ENCODE data around the gene C7orf33. TPM values are rescaled to one million over a fixed set of nuclear protein-coding genes. Genes with fewer than 3 reads are reported as not detected.

The C7orf33 gene, protein sequence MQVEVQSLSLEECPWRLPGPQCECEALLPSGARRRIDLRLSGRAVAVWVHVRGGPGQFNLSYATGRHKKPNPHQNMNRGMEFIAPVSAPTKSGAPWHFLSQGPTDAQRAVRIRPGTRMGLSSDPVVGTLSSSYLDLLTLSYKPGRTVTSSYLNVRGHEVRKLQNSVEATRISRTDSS
- total RNA-seq (2014; rRNA removed; shearing (Covaris generic)) (not detected in 2 replicates), polyA plus RNA-seq (2016; fragmentation: Nextera tagmentation; extraction: Ambion mirVana) (not detected in 2 replicates)

DNA sequence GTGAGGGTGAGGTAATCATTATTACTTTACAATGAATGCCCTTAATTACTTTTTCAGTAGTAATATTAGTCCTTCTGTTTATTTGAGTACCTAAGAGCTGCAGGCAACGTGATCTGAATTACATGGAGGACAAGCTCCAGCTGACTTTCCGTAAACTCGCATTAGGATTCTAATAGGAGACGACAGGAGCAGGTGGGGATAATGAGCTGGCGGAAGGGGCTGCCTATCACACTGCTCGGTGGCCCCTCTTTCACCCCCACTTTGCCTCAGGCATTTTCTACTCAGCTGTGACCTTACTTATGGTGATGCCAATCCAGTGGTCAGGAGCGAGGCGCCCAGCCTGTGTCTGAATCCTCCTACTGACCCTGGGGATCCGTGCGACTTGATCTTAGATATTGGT is at the start of gene C7orf33:
Gene C7orf33, plus strand, starts transcription at position 296 of the 400 bp plus-strand sequence. CDS start 160 bp downstream, outside the sequence.
- in situ Hi-C loops (cut with MboI), result no loop called here
- H3K4me3 ChIP-seq, result no peak within 1 kb of the TSS

DNA sequence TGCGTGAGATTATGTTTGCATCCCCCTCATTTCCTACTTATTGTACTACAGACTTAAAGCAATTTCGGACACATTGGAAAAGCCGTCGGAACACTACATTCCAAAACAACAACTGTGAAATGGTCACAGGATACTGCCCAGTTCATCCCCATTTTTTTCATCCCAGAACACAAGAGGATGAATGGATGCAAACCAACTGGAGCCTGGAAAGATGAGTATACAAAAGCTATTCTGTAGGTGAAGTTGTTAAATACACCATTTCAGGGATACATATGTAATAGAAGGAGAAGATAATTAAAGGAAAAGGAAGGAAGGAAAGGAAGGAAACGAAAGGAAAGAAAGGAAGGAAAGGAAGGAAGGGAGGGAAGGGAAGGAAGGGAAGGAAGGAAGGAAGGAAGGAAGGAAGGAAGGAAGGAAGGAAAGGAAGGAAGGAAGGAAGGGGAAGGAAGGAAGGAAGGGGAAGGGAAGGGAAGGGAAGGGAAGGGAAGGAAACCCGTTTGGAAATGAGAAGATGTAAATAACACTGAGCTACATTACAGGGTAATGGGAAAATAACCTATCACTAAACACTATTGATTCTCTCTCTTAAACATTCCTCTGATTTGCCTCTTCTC is 48.6 kb upstream of the C7orf33 start:
- H3K4me3 ChIP-seq, result no peak overlapping the region
- H3K4me1 ChIP-seq (ENCODE audit: insufficient read depth), result no peaks in the 10 kb centered on the region
- no peaks in the 10 kb centered on the region for H3K27me3 ChIP-seq (replicated peaks; ENCODE audit: insufficient read depth)
- in situ Hi-C loops (cut with MboI), result no loop called here
- no peak for TF ChIP-seq EZH2phosphoT487 (IDR thresholded peaks at IDR 0.05; ENCODE audit: insufficient read depth, low read depth)
- TF ChIP-seq EZH2 (IDR thresholded peaks at IDR 0.05; ENCODE audit: insufficient read depth, poor library complexity, severe bottlenecking), result no peak
- no peaks in the 10 kb centered on the region for H3F3A ChIP-seq (ENCODE audit: insufficient read depth)
- H3K4me2 ChIP-seq (ENCODE audit: unreplicated experiment), result no peak overlapping the region
- no peak overlapping the region for H3K9ac ChIP-seq
- no peak for DNase-seq
- 69 to 78% methylated on average over 5 to 6 of the region's 6 CpGs for WGBS, 2 experiments (ENCODE audit: low coverage in 1 of 2, low lambda C conversion rate in 2 of 2, missing lambda C conversion rate in 2 of 2)
- no peak overlapping the region for H2AFZ ChIP-seq
- no peaks in the 10 kb centered on the region for H3K36me3 ChIP-seq (ENCODE audit: low read depth)
- H3K9me2 ChIP-seq (ENCODE audit: insufficient read depth), result no peaks in the 10 kb centered on the region
- no peaks in the 10 kb centered on the region for H3K9me3 ChIP-seq (ENCODE audit: low read depth)
- H3K79me2 ChIP-seq (ENCODE audit: insufficient read depth), result no peaks in the 10 kb centered on the region
- H3K27ac ChIP-seq, result no peak overlapping the region
- no peaks in the 10 kb centered on the region for H4K20me1 ChIP-seq (ENCODE audit: insufficient read depth)

More for the DNA sequence above, at the start of gene C7orf33:
- H3K27me3 ChIP-seq (replicated peaks; ENCODE audit: insufficient read depth), result peaks cover 11% of the 10 kb centered on the region; the same call in 1 of the 2 replicates
- H2AFZ ChIP-seq, result no peak within 1 kb of the TSS
- no peak within 1 kb of the TSS for H3K9ac ChIP-seq
- H3K79me2 ChIP-seq (ENCODE audit: insufficient read depth), result no peaks in the 10 kb centered on the region
- H3K9me2 ChIP-seq (ENCODE audit: insufficient read depth), result no peaks in the 10 kb centered on the region
- no peak for DNase-seq
- no peaks in the 10 kb centered on the region for H3K9me3 ChIP-seq (ENCODE audit: low read depth)
- no peaks in the 10 kb centered on the region for H3K4me1 ChIP-seq (ENCODE audit: insufficient read depth)
- TF ChIP-seq EZH2 (IDR thresholded peaks at IDR 0.05; ENCODE audit: insufficient read depth, poor library complexity, severe bottlenecking), result no peak
- no peak for TF ChIP-seq EZH2phosphoT487 (IDR thresholded peaks at IDR 0.05; ENCODE audit: insufficient read depth, low read depth)
- no peaks in the 10 kb centered on the region for H3K36me3 ChIP-seq (ENCODE audit: low read depth)
- no peaks in the 10 kb centered on the region for H3F3A ChIP-seq (ENCODE audit: insufficient read depth)
- no peak within 1 kb of the TSS for H3K27ac ChIP-seq
- H3K4me2 ChIP-seq (ENCODE audit: unreplicated experiment), result no peak within 1 kb of the TSS
- no peaks in the 10 kb centered on the region for H4K20me1 ChIP-seq (ENCODE audit: insufficient read depth)
- WGBS, 2 experiments (ENCODE audit: low coverage in 1 of 2, low lambda C conversion rate in 2 of 2, missing lambda C conversion rate in 2 of 2), result 61 to 66% methylated on average over 10 of the region's 10 CpGs

DNA sequence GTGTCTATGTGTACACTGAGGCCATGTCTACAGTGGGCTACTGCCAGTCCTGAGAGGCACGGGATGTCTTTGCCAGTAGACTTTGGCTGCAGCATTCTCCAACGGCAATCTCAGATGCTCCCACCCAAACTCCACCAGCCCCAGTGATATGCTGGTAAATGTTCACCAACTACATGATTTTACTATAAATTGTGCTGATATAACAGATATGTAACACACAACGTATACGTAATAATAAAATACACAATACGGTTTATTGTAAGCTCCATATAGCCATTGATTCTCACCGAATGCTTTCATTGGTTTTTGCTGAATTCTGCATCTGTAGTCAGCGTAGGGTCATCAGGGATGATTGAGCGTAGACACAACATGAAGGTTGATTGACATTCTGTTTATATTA is 47.3 kb upstream of the C7orf33 start:
- Histone ChIP-seq H3K9me2 (ENCODE audit: insufficient read depth) (no peaks in the 10 kb centered on the region), H3K9me3 (ENCODE audit: low read depth) (no peaks in the 10 kb centered on the region), H3K27me3 (replicated peaks; ENCODE audit: insufficient read depth) (no peaks in the 10 kb centered on the region), H3F3A (ENCODE audit: insufficient read depth) (no peaks in the 10 kb centered on the region), H4K20me1 (ENCODE audit: insufficient read depth) (no peaks in the 10 kb centered on the region), H3K9ac (no peak overlapping the region), H3K27ac (no peak overlapping the region), H3K4me2 (ENCODE audit: unreplicated experiment) (no peak overlapping the region), H3K4me1 (ENCODE audit: insufficient read depth) (no peaks in the 10 kb centered on the region), H3K36me3 (ENCODE audit: low read depth) (no peaks in the 10 kb centered on the region), H3K4me3 (no peak overlapping the region), H3K79me2 (ENCODE audit: insufficient read depth) (no peaks in the 10 kb centered on the region), H2AFZ (no peak overlapping the region)
- in situ Hi-C loops (cut with MboI), result no loop called here
- WGBS, 2 experiments (ENCODE audit: low coverage in 1 of 2, low lambda C conversion rate in 2 of 2, missing lambda C conversion rate in 2 of 2), result 55 to 56% methylated on average over 8 of the region's 8 CpGs
- TF ChIP-seq EZH2phosphoT487 (IDR thresholded peaks at IDR 0.05; ENCODE audit: insufficient read depth, low read depth), result no peak
- no peak for TF ChIP-seq EZH2 (IDR thresholded peaks at IDR 0.05; ENCODE audit: insufficient read depth, poor library complexity, severe bottlenecking)
- DNase-seq, result no peak

DNA sequence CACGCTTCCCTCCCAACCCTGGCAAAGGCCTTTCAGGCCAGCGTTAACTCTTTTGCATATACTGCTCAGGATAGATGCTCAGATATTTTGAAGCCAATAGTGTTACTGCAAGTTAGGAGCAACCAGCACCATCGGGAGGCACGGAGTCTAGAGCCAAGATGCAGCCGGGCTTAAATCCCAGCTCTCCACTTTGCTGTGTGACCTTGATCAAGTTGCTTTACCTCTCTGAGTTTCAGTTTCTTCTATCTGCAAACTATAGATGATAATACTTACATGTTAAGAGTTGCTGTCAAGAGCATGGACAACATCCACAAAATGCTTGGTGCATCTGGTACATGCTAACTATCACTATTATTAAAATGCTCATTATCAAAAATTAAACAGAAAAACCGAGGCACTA is 45.4 kb upstream of the C7orf33 start:
- Histone ChIP-seq H4K20me1 (ENCODE audit: insufficient read depth) (no peaks in the 10 kb centered on the region), H3K27me3 (replicated peaks; ENCODE audit: insufficient read depth) (no peaks in the 10 kb centered on the region), H3F3A (ENCODE audit: insufficient read depth) (no peaks in the 10 kb centered on the region), H3K4me2 (ENCODE audit: unreplicated experiment) (no peak overlapping the region), H3K27ac (no peak overlapping the region), H3K36me3 (ENCODE audit: low read depth) (no peaks in the 10 kb centered on the region), H3K79me2 (ENCODE audit: insufficient read depth) (no peaks in the 10 kb centered on the region), H2AFZ (no peak overlapping the region), H3K9me3 (ENCODE audit: low read depth) (no peaks in the 10 kb centered on the region), H3K4me3 (no peak overlapping the region), H3K9me2 (ENCODE audit: insufficient read depth) (no peaks in the 10 kb centered on the region), H3K9ac (no peak overlapping the region), H3K4me1 (ENCODE audit: insufficient read depth) (no peaks in the 10 kb centered on the region)
- TF ChIP-seq EZH2 (IDR thresholded peaks at IDR 0.05; ENCODE audit: insufficient read depth, poor library complexity, severe bottlenecking) (no peak), EZH2phosphoT487 (IDR thresholded peaks at IDR 0.05; ENCODE audit: insufficient read depth, low read depth) (no peak)
- WGBS, 2 experiments (ENCODE audit: low coverage in 1 of 2, low lambda C conversion rate in 2 of 2, missing lambda C conversion rate in 2 of 2), result 43 to 44% methylated on average over 6 of the region's 6 CpGs
- DNase-seq, result no peak
- in situ Hi-C loops (cut with MboI), result no loop called here

All from GM23248 (cell line).